Fibroblast of lung (primary cell): ENCODE data around the gene CNN3. TPM values are rescaled to one million over a fixed set of nuclear protein-coding genes. Genes with fewer than 3 reads are reported as not detected.

Source experiments
- DNase-seq, 2 donors: peaks; one replicate each; pipeline versions ENCODE4 v3.0.0 to v3.0.0-alpha.2; 2010; ENCODE audit warnings: low read depth in 2 of 2
- H2AFZ ChIP-seq: 2 replicates; pipeline ENCODE4 v1.5.1; 2012; ENCODE audit warnings: low read length, control low read depth, inconsistent platforms
- H3K27ac ChIP-seq: 2 replicates; pipeline ENCODE4 v1.5.1; 2011; ENCODE audit warnings: low read length, control low read depth; ENCODE audit not compliant: insufficient read depth
- H3K27me3 ChIP-seq: 2 replicates; pipeline ENCODE4 v1.5.1; 2011; ENCODE audit warnings: mild to moderate bottlenecking, low read length; ENCODE audit not compliant: control insufficient read depth, insufficient read depth
- H3K36me3 ChIP-seq: 2 replicates; pipeline ENCODE4 v1.5.1; 2011; ENCODE audit warnings: low read length; ENCODE audit not compliant: control insufficient read depth, insufficient read depth
- H3K4me1 ChIP-seq: 2 replicates; pipeline ENCODE4 v1.5.1; 2011; ENCODE audit warnings: low read length; ENCODE audit not compliant: control insufficient read depth, insufficient read depth; ENCODE audit errors: extremely low read depth
- H3K4me2 ChIP-seq: 2 replicates; pipeline ENCODE4 v1.5.1; 2011; ENCODE audit warnings: low read length, control low read depth; ENCODE audit not compliant: insufficient read depth; ENCODE audit errors: extremely low read depth
- H3K4me3 ChIP-seq, 4 experiments: fragments of 200-600 bp in 1 of 4; sonication (generic) in 1 of 4; replicated peaks in 1 of 4; 2 replicates each; pipeline ENCODE4 v1.5.1; 2011 to 2016; ENCODE audit warnings: low read length in 4 of 4, low read depth in 3 of 4, mild to moderate bottlenecking in 3 of 4, control low read depth in 2 of 4, inconsistent platforms in 1 of 4, mixed read lengths in 1 of 4; ENCODE audit not compliant: insufficient read depth in 1 of 4; ENCODE audit errors: control extremely low read depth in 1 of 4
- H3K79me2 ChIP-seq: 2 replicates; pipeline ENCODE4 v1.5.1; 2012; ENCODE audit warnings: mild to moderate bottlenecking, low read length, inconsistent platforms; ENCODE audit not compliant: control insufficient read depth, insufficient read depth
- H3K9ac ChIP-seq: 2 replicates; pipeline ENCODE4 v1.5.1; 2011; ENCODE audit warnings: mild to moderate bottlenecking, low read length, control low read depth; ENCODE audit not compliant: insufficient read depth
- H3K9me3 ChIP-seq: 2 replicates; pipeline ENCODE4 v1.5.1; 2012; ENCODE audit warnings: low read depth, low read length; ENCODE audit not compliant: control insufficient read depth, insufficient read depth
- H4K20me1 ChIP-seq: 2 replicates; pipeline ENCODE4 v1.5.1; 2011; ENCODE audit warnings: low read length; ENCODE audit not compliant: control insufficient read depth, insufficient read depth; ENCODE audit errors: extremely low read depth
- CTCF ChIP-seq, 2 donors: IDR thresholded peaks in 1 of 2; conservative IDR thresholded peaks in 1 of 2; 1 replicate in 1 of 2; 2 replicates in 1 of 2; pipeline ENCODE4 v1.5.1; 2011 to 2012; ENCODE audit warnings: low read length in 2 of 2, control low read depth in 1 of 2, inconsistent platforms in 1 of 2, low read depth in 1 of 2, mild to moderate bottlenecking in 1 of 2
- EZH2 ChIP-seq: IDR thresholded peaks from 2 replicates; pipeline ENCODE4 v1.5.1; 2012; ENCODE audit warnings: low read length, control low read depth, mild to moderate bottlenecking; ENCODE audit errors: missing control alignments
- polyA plus RNA-seq, 2 donors: library from polyadenylated mRNA; depleted of rRNA in 1 of 2; stranded (reverse) in 1 of 2; unstranded in 1 of 2; fragments of >200 nt; gene quantifications; 2 replicates each; pipeline ENCODE4 v1.2.1, GENCODE V29; 2011 to 2012; ENCODE audit warnings: missing spikeins in 1 of 2
- total RNA-seq: library from RNA; depleted of rRNA; stranded (reverse); fragments of >200 nt; gene quantifications from 2 replicates; pipeline ENCODE4 v1.2.1, GENCODE V29; 2014

The CNN3 gene
- total and polyA plus RNA-seq, 2 donors (not counting 1 experiment from before 2014, with no cell fraction given) = 601 to 670 TPM

- H3K4me2 ChIP-seq = no peak overlapping the region
- no peak overlapping the region for H3K9ac ChIP-seq
- no peak for DNase-seq
- no peak overlapping the region for H2AFZ ChIP-seq
- H3K36me3 ChIP-seq = no peaks in the 10 kb centered on the region
- H4K20me1 ChIP-seq = no peaks in the 10 kb centered on the region
- H3K27ac ChIP-seq = no peak overlapping the region
- no peak overlapping the region for H3K4me3 ChIP-seq
- peaks cover 11% of the 10 kb centered on the region for H3K4me1 ChIP-seq
- no peaks in the 10 kb centered on the region for H3K9me3 ChIP-seq
- no peaks in the 10 kb centered on the region for H3K79me2 ChIP-seq
- TF ChIP-seq EZH2 = no peak
- no peaks in the 10 kb centered on the region for H3K27me3 ChIP-seq
Observed at GRCh38 chr1:94887603-94888171, 39.2 kb downstream of the CNN3 start.

GRCh38 chr1:94887106-94887505, 39.8 kb downstream of the CNN3 start:
- Histone ChIP-seq H3K27ac (no peak overlapping the region), H3K4me2 (no peak overlapping the region), H3K4me1 (peaks cover 11% of the 10 kb centered on the region), H3K27me3 (no peaks in the 10 kb centered on the region), H4K20me1 (no peaks in the 10 kb centered on the region), H3K36me3 (no peaks in the 10 kb centered on the region), H3K9me3 (no peaks in the 10 kb centered on the region), H2AFZ (no peak overlapping the region), H3K9ac (no peak overlapping the region), H3K79me2 (no peaks in the 10 kb centered on the region), H3K4me3 (no peak overlapping the region)
- DNase-seq = no peak
- TF ChIP-seq EZH2 = no peak
- TF ChIP-seq CTCF (conservative IDR thresholded peaks at IDR 0.05 in 1 of 2, IDR thresholded peaks at IDR 0.05 in 1 of 2; ENCODE audit: low read depth in 1 of 2, low read length in 2 of 2) = no peak

- Histone ChIP-seq H3K27ac (no peak overlapping the region), H3K27me3 (no peaks in the 10 kb centered on the region), H3K4me2 (no peak overlapping the region), H3K79me2 (no peaks in the 10 kb centered on the region), H3K4me3 (no peak overlapping the region), H4K20me1 (no peaks in the 10 kb centered on the region), H3K9ac (no peak overlapping the region), H3K36me3 (no peaks in the 10 kb centered on the region), H3K4me1 (peaks cover 11% of the 10 kb centered on the region), H2AFZ (no peak overlapping the region), H3K9me3 (no peaks in the 10 kb centered on the region)
- TF ChIP-seq EZH2 = no peak
- no peak for TF ChIP-seq CTCF (conservative IDR thresholded peaks at IDR 0.05 in 1 of 2, IDR thresholded peaks at IDR 0.05 in 1 of 2; ENCODE audit: low read depth in 1 of 2, low read length in 2 of 2)
- no peak for DNase-seq
Observed at GRCh38 chr1:94886361-94886760, 40.5 kb downstream of the CNN3 start.
